SU-DHL-6 (cell line): ENCODE results near the gene CARD11.

ENCODE experiments used
- H2AFZ ChIP-seq: fragments of 200-600 bp; sonication (generic); 2 replicates; pipeline ENCODE4 v1.6.1; 2014; ENCODE audit warnings: low read depth, mild to moderate bottlenecking, moderate library complexity, mixed read lengths, antibody characterized with exemption, low read length; ENCODE audit not compliant: severe bottlenecking
- H3F3A ChIP-seq: fragments of 200-600 bp; shearing (Covaris generic); 2 replicates; pipeline ENCODE4 v1.6.0; 2016; ENCODE audit warnings: antibody characterized with exemption, mild to moderate bottlenecking; ENCODE audit not compliant: insufficient read depth
- H3K27ac ChIP-seq: fragments of 200-600 bp; sonication (generic); 2 replicates; pipeline ENCODE4 v1.5.1; 2016; ENCODE audit warnings: low read depth, mild to moderate bottlenecking, low read length, moderate library complexity, mixed read lengths
- H3K27me3 ChIP-seq: fragments of 200-600 bp; sonication (generic), shearing (Covaris generic); 2 replicates; pipeline ENCODE4 v1.6.0; 2014; ENCODE audit warnings: mild to moderate bottlenecking, low read length
- H3K36me3 ChIP-seq: fragments of 200-600 bp; sonication (generic); 2 replicates; pipeline ENCODE4 v1.6.1; 2014; ENCODE audit warnings: mild to moderate bottlenecking, low read length, mixed read lengths
- H3K4me2 ChIP-seq: fragments of 300-600, 200-600 bp; shearing (Covaris generic), sonication (generic); 2 replicates; pipeline ENCODE4 v1.6.0; 2014; ENCODE audit warnings: low read length, low read depth, mild to moderate bottlenecking; ENCODE audit not compliant: poor library complexity, severe bottlenecking
- H3K4me3 ChIP-seq: fragments of 200-600 bp; sonication (generic); 2 replicates; pipeline ENCODE4 v1.5.1; 2014; ENCODE audit warnings: antibody characterized with exemption, low read length, mild to moderate bottlenecking, mixed read lengths; ENCODE audit not compliant: insufficient read depth, poor library complexity, severe bottlenecking
- H3K79me2 ChIP-seq: fragments of 200-600 bp; sonication (generic); 2 replicates; pipeline ENCODE4 v1.6.1; 2014; ENCODE audit warnings: mild to moderate bottlenecking, low read length, moderate library complexity; ENCODE audit not compliant: insufficient read depth
- H3K9ac ChIP-seq: fragments of 200-600 bp; sonication (generic); 2 replicates; pipeline ENCODE4 v1.7.0; 2014; ENCODE audit warnings: mild to moderate bottlenecking, low read length
- H3K9me2 ChIP-seq: fragments of 200-600 bp; sonication (generic); replicated peaks from 2 replicates; pipeline ENCODE4 v1.6.1; 2014; ENCODE audit warnings: low read length; ENCODE audit not compliant: insufficient read depth
- H3K9me3 ChIP-seq: fragments of 200-600 bp; sonication (generic); 2 replicates; pipeline ENCODE4 v1.6.1; 2014; ENCODE audit warnings: low read length, mixed read lengths; ENCODE audit not compliant: insufficient read depth
- H4K20me1 ChIP-seq: fragments of 200-600 bp; sonication (generic); 2 replicates; pipeline ENCODE4 v1.6.1; 2014; ENCODE audit warnings: low read depth, mild to moderate bottlenecking, antibody characterized with exemption, low read length, moderate library complexity, mixed read lengths
- EZH2phosphoT487 ChIP-seq: fragments of 200-600 bp; sonication (generic), shearing (Covaris generic); conservative IDR thresholded peaks from 2 replicates; pipeline ENCODE4 v1.6.1; 2018; ENCODE audit warnings: mild to moderate bottlenecking, antibody characterized with exemption, low read length, moderate library complexity, mixed read lengths
- TF ChIP-seq, protein P1 (sequence below): fragments of 200-600 bp; sonication (generic); IDR thresholded peaks from one replicate; pipeline ENCODE4 v1.5.1; 2017; ENCODE audit warnings: antibody characterized with exemption, mild to moderate bottlenecking, low read length, moderate library complexity; ENCODE audit not compliant: insufficient read depth, poor library complexity, severe bottlenecking

Gene CARD11

DNA sequence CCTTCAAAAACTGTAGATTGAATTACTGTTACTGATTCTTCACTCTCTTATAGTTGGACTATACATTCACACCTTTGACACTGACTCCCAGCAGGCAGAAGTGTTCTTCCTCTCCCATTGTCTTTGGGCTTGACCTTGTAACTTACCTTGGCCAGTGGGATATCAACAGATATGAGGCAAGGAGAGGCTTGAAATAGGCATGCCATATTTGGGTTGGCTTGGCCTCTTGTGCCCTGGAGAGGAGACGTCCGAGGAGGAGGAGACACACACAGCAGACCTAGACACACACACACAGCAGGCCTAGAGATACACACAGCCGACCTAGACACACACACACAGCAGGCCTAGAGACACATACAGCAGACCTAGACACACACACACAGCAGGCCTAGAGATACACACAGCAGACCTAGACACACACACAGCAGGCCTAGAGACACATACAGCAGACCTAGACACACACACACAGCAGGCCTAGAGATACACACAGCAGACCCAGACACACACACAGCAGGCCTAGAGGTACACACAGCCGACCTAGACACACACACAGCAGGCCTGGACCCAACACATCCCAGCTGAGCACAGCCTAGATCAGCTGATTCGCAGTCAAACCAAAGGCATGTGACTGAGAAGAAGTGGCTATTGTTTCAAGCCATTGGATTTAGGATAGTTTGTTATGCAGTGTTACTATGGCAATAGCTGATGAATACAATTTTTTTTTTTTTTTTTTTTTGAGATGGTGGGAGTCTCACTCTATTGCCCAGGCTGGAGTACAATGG is 187.1 kb downstream of the CARD11 start:
- H2AFZ ChIP-seq, result no peak overlapping the region

More for the DNA sequence above, 187.1 kb downstream of the CARD11 start:
- H3K9me2 ChIP-seq, result no peaks in the 10 kb centered on the region
- TF ChIP-seq EZH2phosphoT487, result no peak
- TF ChIP-seq, protein P1, sequence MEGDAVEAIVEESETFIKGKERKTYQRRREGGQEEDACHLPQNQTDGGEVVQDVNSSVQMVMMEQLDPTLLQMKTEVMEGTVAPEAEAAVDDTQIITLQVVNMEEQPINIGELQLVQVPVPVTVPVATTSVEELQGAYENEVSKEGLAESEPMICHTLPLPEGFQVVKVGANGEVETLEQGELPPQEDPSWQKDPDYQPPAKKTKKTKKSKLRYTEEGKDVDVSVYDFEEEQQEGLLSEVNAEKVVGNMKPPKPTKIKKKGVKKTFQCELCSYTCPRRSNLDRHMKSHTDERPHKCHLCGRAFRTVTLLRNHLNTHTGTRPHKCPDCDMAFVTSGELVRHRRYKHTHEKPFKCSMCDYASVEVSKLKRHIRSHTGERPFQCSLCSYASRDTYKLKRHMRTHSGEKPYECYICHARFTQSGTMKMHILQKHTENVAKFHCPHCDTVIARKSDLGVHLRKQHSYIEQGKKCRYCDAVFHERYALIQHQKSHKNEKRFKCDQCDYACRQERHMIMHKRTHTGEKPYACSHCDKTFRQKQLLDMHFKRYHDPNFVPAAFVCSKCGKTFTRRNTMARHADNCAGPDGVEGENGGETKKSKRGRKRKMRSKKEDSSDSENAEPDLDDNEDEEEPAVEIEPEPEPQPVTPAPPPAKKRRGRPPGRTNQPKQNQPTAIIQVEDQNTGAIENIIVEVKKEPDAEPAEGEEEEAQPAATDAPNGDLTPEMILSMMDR, result no peak
- no peaks in the 10 kb centered on the region for H3K9me3 ChIP-seq
- no peaks in the 10 kb centered on the region for H3K79me2 ChIP-seq
- no peaks in the 10 kb centered on the region for H3F3A ChIP-seq
- H3K27ac ChIP-seq, result no peak overlapping the region
- no peak overlapping the region for H3K9ac ChIP-seq
- H3K36me3 ChIP-seq, result no peaks in the 10 kb centered on the region
- H3K4me2 ChIP-seq, result no peak overlapping the region
- H3K27me3 ChIP-seq, result no peaks in the 10 kb centered on the region
- no peak overlapping the region for H3K4me3 ChIP-seq
- no peaks in the 10 kb centered on the region for H4K20me1 ChIP-seq
